Kidney glomerular epithelial cell (primary cell): ENCODE results near the gene NEDD4L.
A peak's percentile ranks its signal among the peaks of the same experiment; 100 is the strongest.

Experiments
- DNase-seq: peaks from one replicate; lab custom pipeline; 2025; lab: John Stamatoyannopoulos, UW

The NEDD4L gene

DNA sequence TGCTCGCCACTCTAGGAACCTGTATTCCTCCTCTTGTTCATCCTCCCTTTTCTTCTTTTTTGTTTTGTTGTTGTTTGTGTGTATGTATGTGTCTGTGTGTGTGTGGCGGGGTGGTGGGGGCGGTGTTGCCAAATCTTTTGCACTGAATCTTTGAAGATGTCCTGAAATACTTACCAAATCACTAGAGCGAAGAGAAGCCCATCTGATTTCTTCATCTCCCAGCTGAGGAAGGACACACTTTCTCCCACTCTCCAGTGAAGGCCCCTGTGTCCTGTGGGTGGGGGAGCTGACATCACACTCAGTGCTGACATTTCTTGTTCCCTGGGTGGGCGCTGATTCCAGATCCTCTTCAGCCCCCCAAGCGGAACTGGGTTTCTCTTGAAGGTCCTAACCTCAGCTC, 74.5 kb downstream of the NEDD4L start:
- no peak for DNase-seq

DNA sequence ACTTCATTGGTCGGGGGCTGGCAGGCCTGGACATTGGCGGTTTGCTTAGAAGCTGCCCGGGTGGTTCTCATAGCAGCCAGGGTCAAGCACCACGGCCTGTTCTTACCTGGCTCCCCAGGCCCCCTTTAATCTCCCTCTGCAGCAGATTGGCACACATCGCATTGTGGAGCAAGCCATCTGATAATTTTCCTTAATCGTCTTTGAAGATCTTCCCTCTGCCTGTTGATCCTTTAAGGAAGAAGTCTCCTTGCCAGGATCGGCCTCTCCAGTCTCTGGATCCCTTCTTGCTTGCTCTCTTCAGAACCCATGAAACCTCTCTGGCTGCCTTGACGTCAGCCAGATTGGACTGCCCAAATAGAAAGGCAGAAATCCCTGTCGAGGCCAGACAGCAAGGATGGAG, 75.8 kb downstream of the NEDD4L start:
- no peak for DNase-seq

DNA sequence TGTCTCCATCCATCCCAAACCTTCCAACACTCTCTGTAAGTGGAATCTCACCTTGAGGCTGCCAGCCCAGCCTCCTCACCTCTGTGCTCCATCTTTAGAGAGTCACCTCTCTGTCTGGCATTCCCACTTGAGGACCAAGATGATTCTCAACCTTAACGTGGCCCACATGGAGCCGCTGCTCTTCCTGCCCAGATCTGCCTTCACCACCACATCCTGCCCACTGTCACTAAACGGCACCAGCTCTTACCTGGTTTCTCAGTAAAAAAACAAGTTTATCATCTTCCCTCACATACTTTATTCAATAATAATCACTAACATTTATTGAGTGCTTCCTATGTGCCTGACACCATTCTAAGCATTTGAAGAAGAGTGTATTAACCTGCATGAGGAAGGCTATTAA, 80.4 kb downstream of the NEDD4L start:
- DNase-seq: no peak

DNA sequence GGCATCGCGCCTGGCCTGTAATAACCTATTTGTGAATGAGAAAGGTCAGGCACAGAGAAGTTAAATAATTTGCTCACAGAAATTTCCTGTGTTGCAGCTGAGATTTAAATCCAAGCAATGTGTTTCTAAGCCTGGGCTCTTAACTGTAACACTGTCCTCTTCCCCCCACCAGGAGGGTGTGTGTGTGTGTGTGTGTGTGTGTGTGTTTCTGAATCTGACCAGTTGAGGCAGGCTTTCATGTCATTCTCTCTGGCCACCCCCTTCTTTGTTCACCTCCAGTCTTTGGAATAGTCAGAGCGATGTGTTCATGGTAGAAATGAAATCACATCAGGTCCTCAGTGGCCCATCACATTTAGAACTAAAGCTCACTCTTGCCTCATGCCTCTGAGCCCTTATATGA, 81.2 kb downstream of the NEDD4L start:
- no peak for DNase-seq

DNA sequence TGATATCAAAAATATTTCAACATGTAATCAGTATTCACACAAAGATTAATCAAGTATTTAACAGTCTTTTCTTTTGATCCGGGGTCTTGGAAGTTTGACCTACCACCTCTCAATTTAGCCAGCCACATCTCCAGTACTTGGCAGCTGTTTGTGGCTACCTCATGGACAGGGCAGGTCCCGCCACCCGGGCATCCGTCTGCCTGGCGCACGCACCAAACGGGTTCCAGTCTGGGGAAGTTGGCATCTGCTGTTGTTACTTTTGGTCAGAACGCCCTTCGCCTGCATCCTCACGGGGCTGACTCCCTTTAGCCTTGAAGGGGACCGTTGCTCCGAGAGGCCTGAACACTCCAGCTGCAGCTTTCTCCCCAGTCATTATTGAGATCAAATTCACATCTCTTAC, 81.7 kb downstream of the NEDD4L start:
- no peak for DNase-seq

DNA sequence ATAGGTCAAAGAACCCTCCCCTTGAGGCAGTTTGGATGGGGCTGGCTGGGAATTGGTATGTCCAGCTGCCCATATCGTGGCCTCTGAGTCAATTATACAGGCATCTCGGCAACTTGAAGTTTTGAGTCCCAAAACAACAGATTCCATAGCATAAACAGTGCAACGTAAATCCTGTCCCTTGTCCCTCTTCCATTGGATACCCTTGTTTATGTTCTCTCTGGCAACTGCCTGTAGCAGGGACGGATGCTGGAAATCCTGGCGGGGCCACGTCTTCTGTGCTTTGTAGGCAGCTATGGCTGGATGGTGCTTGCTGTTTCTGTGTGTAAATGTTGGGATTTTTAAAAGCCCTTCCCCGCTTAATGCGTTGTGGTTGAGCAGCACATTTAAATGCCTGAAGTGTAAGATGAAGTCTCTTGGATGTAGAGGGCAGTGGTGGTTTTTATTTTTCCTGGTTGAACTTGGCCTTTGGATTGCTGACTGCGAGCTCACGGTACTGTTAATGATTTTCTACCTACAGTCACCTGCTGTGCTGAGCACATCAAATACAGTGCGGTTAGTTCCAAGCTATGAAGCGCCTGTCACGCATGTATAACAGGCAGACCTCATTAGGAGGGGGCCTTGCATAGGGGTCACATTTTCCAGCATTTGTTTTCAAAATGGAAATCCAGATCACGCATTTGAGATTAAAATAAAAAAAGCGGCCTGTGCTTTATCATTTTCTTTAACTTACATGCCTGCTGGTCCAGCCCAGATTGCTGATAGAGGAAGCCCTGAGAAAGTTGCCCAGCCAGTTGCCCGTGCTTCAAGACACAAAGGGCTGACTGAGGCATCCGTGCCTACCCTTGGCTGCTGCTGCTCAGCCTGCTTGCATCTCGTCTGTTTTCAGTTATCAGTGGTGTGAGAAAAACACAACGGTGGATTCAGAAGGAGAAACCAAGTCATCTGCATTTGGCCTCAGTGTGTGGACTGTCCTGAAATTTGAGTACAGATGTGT, 84.7 kb downstream of the NEDD4L start:
- peak; percentile 91 for DNase-seq

DNA sequence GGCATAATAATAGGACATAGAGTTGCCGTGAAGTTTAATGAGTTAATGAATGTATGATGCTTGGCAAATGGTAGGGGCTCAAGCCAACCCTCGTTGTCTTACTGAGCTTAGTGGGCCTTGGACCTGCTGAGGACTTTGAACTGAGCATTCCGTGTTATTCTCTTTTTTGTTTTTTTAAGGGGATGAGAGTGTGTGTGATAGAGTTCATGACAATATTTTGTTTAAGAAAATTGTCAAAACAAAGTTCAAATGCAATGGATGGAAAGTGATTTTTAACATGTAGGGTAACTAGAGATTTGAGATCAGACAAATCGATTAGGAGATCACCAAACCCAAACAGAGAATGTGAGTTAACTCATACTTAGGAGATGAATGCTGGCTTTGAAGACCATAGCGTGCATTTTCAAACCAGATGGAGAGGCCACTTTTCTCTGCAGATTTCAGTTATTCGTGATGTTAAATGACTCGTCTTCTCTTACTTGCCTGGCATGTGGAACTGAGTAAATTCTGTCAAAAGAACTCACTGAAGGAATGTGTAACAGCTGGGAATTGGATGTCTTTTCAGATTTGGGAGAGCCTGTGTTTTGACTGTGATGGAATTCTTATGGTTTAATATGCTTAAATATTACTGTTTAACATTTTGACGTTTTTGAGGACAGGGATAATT, 88.7 kb downstream of the NEDD4L start:
- DNase-seq: no peak

DNA sequence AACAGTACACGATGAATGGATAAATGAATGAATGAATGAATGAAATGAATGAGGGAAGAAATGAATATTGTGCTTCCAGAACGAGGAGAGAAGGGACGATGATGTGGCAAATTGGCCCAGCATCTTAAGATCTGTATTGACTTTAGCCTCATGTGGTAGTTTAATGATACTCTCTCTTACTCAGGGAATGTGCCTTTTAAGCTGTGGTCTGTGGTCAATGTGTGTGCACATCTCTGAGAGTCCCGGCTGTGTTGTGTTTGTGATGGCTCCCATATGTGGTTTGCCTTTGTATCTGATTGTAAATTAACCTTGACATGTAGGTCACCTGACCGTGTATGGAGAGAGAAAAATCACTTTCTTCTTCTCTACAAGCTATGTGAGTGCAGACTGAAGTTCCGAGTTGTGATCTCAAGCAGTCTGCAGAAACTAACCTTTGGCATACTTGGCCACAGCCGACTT, 91.2 kb downstream of the NEDD4L start:
- DNase-seq: peak; percentile 61

DNA sequence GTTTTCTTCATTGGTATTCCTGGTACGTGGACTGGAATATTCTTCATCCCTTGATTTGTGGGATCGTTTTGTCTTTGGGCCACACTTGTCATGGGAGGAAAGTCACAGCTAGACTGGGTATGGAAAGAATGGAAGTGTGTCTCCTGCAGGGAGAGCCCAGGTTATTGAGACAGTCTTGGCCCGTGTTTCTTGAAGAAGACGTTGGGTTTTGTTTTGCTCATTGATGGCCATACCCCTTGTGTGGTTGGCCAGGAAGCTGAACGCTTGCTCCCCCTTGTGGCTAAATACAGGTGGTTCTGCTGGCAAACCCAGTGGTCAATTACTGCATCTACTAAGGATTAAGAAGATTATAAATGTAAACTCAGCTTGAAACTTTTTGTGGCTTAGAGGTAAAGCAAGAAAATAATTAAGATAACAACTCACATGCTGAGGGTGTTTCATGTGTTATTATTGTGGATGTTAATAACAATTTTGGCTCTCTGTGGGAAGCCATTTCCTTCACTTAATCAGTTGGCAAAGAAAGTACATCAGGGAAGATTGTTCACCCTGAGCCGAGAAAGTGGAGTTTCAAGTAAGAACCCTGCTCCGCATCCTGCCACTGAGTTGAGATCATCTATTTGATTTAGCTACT, 91.8 kb downstream of the NEDD4L start:
- peak; percentile 55 for DNase-seq

DNA sequence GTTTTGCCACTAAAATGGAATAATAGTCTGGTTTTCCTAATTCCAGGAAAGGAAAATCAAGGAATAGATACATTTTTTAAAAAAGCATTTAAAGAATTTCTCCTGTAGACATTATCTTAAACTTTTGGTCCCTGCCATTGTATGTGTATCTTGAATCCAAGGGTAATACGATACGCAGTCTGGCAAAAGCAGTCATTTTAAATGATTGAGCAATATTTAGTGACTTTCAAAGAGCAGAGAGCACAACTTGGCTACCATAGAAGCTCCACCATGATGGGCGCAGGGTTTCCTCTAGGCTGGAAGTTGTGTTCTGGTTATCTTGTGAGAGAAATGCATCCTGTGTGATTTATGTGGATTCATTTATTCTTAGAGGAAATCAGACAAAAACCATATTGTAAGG, 92.9 kb downstream of the NEDD4L start:
- DNase-seq: no peak

DNA sequence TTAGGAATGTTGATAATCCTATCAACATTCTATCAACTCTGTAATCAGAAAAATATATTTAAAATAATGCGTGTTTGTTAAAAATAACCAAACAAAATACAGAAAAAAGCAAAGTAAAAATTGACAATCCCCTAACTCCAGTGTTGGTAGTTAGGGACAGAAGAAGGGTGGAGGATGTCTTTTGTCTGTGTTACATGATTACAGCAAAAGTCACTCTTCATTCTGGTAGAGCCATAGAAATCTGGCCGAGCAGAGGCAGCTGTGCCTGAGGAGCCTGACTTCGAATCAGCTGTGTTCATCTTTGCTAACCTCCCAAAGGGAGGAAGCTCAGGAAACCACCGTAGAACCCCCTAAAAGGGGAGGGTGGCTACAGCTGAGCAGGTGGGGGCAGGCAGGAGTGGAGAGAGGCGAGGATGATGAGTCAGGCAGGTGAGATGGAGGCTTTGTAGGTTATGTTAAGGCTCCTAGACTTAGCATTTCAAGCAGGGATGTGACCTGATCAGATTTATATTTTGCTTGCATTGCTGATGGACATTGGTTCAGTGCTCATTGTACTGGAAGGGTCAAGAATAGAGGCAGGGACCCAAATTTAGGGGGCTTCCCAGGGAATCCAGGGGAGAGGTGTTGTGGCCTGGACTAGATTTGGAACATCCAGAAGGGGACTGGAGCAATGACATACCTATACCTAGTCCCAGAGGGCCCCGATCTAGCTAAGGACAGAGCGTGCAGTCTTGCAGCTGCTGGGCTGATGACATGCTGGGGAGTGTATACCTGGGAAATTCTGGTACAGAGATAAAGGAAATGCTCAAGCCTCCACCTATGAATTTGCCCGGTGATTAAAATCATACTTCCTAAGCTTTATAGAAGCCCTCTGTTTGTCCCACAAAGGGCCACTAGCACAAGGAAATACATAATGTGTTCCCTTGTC, 95.7 kb downstream of the NEDD4L start:
- no peak for DNase-seq

DNA sequence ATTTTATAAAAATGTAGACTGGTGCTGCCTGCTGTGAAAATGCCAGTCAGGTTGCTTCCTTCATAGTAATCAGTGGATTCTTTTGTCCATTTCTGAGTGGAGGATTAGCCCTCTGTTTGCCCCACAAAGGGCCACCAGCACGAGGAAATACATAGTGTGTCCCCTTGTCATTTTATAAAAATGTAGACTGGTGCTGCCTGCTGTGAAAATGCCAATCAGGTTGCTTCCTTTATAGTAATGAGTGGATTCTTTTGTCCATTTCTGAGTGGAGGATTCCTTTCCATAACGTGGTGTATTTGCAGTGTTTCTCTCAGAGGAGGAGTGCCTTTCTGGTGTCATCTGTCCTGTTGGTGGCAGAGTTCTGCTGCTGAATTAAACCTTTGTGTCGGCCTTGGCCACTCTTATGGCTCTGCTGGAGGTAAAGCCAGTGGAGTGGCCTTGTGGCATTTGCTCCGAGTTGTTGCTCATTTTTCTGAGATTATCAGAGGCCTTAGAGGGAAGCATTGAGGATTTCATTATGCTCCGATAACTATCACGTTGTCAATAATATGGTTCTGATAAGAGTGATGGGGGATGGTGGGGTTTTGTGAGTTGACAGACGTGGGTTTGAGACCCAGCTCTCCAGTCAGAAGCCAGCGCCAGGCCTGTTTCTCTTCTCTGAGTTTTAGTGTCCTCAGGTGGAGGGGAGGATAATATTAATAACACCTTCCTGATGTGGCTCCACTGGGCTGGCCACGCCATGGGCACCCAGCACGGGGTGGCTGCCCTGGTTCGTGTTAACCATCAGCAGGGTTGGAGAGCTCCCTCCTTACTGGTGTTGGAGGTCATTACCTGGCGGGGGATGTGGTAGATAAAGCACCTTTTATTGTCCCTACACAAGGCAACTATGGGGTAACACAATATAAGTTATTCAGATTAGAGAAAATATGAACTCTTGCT, 96.6 kb downstream of the NEDD4L start:
- no peak for DNase-seq

DNA sequence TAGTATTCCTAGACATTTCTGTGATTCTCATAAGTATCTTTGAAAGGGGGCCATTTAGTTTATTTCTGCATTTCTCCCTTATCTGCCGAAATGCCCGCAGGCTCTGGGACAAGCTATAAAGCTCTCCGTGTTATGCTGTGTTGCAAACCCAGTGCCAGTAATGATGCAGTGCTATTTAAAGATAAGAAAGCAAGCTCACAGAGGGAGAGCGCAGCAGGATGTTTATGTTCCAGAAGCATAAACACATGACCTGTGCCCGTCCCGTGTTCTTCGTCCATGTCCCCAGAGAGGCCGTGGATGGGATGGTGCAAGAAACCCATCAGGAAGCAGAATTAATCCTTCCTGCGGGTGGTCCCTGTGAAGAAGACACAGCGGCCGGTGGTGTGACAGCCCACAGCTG, 99.4 kb downstream of the NEDD4L start:
- DNase-seq: no peak

DNA sequence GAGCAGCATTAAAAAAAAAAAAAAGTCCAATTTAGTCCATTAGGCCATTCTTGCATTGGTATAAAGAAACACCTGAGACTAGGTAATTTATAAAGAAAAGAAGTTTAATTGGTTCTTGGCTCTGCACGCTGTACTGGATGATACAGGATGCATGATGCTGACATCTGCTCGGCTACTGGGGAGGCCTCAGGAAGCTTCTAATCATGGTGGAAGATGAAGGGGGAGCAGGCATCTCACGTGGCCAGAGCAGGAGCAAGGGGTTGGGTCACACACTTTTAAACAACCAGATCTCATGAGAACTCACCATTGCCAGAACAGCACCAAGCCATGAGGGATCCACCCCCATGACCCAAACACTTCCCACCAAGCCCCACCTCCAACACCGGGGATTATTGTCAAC, 100.1 kb downstream of the NEDD4L start:
- DNase-seq: no peak

DNA sequence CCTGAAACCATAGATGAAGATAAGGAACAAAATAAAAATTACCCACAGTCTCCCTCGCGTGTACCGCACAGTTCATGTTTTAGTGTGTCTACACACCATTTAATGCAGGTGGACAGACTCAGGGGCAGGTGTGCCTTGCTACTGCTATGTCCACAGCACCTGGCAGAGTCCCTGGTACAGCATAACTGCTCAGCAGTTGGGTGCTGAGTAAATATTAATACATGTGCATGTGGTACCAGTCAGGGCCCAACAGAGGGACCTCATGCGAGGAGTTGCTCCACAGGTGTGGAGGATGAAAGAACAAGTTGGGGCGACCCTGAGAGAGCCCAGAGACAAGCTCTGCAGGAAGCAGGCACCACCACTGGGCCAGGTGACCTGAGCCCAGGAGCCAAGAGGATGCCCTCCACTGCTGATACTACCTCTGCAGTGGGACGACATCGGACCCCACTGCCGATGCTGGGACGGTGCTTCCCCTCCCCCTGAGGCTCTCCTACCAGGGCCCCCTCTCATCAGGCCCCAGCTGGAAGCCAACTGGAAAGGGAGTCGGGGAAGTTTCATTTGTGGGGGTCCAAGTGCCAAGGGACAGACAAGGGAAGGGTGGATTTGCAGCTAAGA, 100.8 kb downstream of the NEDD4L start:
- no peak for DNase-seq

DNA sequence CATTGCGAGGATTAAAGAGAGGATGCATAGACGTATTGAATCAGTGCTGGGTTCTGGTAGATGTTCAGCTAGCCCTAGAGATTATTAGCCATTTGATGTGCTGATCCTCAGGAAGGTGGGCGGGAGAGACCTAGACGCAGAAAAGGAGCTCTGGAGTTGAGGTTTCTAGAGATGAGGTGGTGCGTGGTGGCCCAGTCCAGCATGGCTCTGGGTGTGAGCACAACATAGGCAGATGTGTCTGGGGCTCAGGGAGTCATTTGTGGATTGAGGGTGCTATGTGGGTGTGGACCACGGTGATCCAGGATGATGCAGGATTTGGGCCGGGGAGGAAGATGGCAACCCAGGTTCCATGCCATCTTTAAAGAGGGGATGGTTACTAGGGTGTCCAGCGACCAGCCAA, 102.1 kb downstream of the NEDD4L start:
- DNase-seq: no peak

DNA sequence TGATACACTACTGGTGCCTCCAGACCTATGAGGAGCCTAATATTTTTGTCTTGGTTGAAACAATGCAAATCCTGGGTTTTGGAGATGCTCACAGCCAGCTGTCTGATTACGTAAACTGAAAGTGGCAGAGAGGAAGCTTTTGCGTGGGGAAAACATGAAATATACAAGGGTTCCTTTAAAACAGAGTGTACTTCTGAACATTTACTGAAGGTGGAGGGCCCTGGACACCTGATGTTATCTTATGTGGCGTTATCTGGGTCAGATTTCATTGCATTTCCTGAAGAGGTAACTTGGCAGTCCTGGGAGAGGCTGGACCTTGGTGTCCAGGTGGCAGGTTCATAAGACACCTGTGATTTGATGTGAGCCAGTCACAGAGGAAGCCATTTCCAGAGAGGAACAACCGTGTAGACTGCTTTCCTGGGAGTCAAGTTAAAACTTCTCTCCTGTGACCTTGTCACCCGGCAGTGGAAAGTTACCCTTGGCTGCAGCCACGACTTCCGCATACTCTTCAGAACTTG, 105.0 kb downstream of the NEDD4L start:
- no peak for DNase-seq

DNA sequence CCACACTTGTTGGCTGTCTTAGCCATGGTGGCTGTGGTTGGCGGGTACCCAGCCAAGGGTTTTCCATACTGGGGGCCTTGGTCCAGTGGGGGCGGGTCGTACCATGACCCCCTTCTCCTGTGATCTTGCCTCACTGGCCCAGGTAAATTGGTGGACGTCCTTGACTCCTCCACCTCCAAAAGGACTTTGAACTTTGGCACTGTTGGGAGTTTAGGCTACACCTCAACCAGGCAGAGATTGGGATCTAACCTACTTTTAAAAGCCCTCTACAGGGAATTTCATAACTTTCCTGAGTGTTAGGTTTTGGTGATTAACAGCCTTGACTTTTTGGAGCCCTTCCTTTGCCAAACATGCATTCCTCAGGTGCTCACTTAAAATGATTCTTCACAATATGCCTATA, 106.7 kb downstream of the NEDD4L start:
- DNase-seq: no peak

DNA sequence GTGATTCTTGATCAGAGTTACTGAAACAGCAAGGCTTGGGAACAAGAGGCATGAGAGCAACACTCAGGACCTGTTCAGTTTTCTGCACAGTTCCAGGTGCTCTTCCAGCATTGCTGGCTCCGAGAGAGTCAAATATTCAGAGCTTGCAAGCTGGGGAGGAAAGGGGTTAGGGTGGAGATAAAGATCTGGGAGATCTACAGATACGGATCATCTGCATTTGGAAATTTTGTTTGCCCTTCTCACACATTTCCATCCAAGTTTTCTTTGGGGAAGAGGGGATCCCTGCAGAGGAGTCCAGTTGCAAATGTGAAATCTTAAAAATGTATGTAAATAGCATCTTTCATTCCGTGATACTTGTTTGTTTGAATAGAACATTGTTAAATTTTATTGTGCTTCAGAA, 108.2 kb downstream of the NEDD4L start:
- DNase-seq: no peak

DNA sequence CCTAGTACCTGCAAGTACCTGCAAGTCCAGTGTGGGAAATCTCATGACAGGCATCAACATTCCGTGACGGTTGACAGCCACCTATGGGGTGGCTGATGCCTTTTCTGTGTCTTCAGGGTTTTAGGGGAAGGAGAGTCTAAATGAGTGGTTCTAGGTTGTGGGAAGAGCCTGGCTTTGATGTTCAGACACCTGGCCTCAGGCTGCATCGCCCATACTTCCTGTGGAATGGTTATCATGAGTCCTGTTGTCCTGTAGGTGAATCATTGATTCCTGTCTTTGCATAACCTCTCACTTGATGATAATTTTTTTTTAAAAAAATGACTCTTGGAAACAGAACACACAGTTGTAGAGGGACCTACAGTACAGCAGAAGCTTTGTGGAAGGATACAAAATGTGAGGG, 108.9 kb downstream of the NEDD4L start:
- DNase-seq: no peak
